ENCODE results near the gene TPRG1. TPM values are rescaled to one million over a fixed set of nuclear protein-coding genes. Genes with fewer than 3 reads are reported as not detected.

TPRG1 gene
- total and polyA plus RNA-seq, 4 donors: 0.52 to 5.1 (median 1.0) TPM

DNA sequence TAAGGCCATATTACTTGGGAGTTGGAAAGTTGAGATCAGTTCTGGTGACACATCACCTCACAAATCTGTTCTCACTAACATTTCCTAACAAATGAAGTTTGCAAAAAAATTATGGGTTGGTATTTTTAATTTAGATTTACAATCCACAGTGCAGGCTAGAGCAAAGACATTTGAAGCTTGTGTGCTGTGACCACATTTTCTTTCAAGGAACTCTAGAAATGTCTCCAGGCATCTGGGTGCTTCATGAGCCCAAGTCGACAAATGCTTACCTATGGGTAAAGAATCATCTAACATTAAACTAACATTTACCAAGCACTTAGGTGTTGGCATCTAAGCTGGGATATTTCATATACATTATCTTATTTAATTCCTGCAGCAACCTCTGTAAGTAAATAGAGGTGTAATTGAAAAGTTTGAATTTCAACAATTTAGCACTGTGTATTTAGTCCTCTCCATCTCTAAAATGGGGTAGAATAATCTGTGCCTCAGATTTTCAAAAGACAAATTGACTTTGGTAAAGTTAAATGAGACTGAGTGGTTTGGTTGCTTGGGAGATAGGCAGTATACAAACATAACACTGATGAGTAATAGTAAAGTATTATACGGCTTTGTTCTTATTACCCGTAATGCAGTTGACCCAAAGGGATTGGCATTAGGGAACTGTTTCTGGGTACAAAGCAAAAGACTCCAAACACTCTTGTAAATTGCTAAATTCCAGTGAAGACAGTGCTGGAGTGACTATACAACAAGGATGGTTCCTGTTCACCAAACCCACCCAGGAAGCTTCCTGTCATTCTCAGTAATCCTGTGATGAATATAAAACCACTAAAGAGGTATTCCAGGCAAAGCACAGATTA, 162.5 kb downstream of the TPRG1 start:
- no peak overlapping the region for H3K4me3 ChIP-seq (ENCODE audit: low read depth, low read length)
- no peaks in the 10 kb centered on the region for H3K27me3 ChIP-seq (ENCODE audit: control insufficient read depth, insufficient read depth, low read length)
- no CpG with 5 or more reads among the region's 3 CpGs for WGBS (ENCODE audit: insufficient coverage)
- no peaks in the 10 kb centered on the region for H3K36me3 ChIP-seq (ENCODE audit: control insufficient read depth, insufficient read depth, low read length)
- no peaks in the 10 kb centered on the region for H3K4me1 ChIP-seq (ENCODE audit: control insufficient read depth, insufficient read depth, low read length)
- no peak overlapping the region for H3K27ac ChIP-seq (ENCODE audit: low read depth, low read length)
- DNase-seq (ENCODE audit: low read depth in 4 of 6, low spot score in 6 of 6): no peak
- H3K9me3 ChIP-seq (ENCODE audit: control insufficient read depth, insufficient read depth, low read length): no peaks in the 10 kb centered on the region

DNA sequence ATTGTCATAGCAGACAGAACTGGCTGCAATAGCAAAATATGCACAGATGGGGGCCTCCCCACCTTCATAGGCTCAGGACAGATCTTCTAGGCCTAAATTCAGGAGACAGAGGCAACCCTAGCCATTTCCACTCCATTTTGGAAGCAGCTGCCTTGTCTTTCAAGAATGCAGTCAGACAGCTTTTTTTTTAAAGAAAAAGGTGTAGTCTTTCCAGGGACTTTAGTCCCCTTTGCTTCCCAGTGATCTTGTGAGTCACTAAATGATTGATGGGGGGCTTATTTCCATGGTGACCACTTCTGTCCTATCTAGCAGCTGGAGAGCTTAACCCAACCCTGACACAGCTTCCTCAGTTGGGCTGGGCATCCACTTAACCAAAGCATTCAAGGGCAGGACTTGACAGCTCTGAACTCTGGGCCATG, 165.9 kb downstream of the TPRG1 start:
- no peaks in the 10 kb centered on the region for H3K27me3 ChIP-seq (ENCODE audit: control insufficient read depth, insufficient read depth, low read length)
- peaks cover 2% of the 10 kb centered on the region for H3K4me1 ChIP-seq (ENCODE audit: control insufficient read depth, insufficient read depth, low read length)
- H3K27ac ChIP-seq (ENCODE audit: low read depth, low read length): no peak overlapping the region
- DNase-seq (ENCODE audit: low read depth in 4 of 6, low spot score in 6 of 6): no peak
- no peaks in the 10 kb centered on the region for H3K9me3 ChIP-seq (ENCODE audit: control insufficient read depth, insufficient read depth, low read length)
- no peak overlapping the region for H3K4me3 ChIP-seq (ENCODE audit: low read depth, low read length)
- H3K36me3 ChIP-seq (ENCODE audit: control insufficient read depth, insufficient read depth, low read length): no peaks in the 10 kb centered on the region

DNA sequence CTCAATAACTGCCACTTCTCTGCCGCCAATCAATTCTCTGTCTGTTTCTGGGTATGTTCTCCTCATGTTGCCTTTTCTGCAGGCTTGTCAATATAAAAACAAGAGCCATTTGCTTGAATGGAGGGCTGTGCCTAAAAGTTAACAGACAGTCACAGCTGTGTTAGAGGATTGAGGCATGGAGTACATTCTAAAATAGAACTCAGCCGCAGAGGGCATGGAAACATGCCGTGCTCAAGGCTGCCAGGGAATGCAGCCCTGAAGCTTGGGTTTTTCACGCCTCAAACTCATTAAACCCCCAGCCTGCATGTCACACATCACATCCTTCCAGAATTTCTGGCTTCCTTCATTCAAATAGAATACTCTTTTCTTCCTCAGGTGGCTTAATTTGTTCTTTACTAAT, 166.6 kb downstream of the TPRG1 start:
- 96% methylated on average over 4 of the region's 4 CpGs for WGBS (ENCODE audit: insufficient coverage)
- peak in 1 of 6 donors; percentile 90 for DNase-seq (ENCODE audit: low read depth in 4 of 6, low spot score in 6 of 6)
- Histone ChIP-seq H3K27ac (ENCODE audit: low read depth, low read length) (no peak overlapping the region), H3K9me3 (ENCODE audit: control insufficient read depth, insufficient read depth, low read length) (no peaks in the 10 kb centered on the region), H3K27me3 (ENCODE audit: control insufficient read depth, insufficient read depth, low read length) (no peaks in the 10 kb centered on the region), H3K4me3 (ENCODE audit: low read depth, low read length) (no peak overlapping the region), H3K4me1 (ENCODE audit: control insufficient read depth, insufficient read depth, low read length) (peaks cover 2% of the 10 kb centered on the region), H3K36me3 (ENCODE audit: control insufficient read depth, insufficient read depth, low read length) (no peaks in the 10 kb centered on the region)

DNA sequence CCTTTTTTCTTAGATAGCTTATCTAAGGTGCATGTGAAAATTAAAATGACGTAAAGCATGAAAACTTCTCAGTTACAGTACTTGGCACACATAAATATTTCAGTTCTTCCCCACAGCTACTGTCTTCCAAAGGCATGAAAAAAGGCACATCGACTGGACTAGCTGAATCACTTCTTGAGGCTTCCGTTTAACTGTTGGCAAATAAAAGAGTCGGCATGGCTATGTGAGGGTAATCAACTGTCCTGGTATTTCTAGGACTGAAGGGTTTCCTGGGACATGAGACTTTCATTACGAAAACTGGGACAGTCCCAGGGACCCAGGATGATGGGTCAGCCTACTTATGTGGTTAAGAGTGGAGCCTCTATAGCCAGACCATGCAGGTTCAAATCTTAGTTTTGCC, 168.2 kb downstream of the TPRG1 start:
- peaks cover 2% of the 10 kb centered on the region for H3K4me1 ChIP-seq (ENCODE audit: control insufficient read depth, insufficient read depth, low read length)
- no peak overlapping the region for H3K27ac ChIP-seq (ENCODE audit: low read depth, low read length)
- no peak for DNase-seq (ENCODE audit: low read depth in 4 of 6, low spot score in 6 of 6)
- no peak overlapping the region for H3K4me3 ChIP-seq (ENCODE audit: low read depth, low read length)
- H3K27me3 ChIP-seq (ENCODE audit: control insufficient read depth, insufficient read depth, low read length): no peaks in the 10 kb centered on the region
- no peaks in the 10 kb centered on the region for H3K9me3 ChIP-seq (ENCODE audit: control insufficient read depth, insufficient read depth, low read length)
- no peaks in the 10 kb centered on the region for H3K36me3 ChIP-seq (ENCODE audit: control insufficient read depth, insufficient read depth, low read length)
- 86% methylated on average over 3 of the region's 5 CpGs for whole genome bisulfite sequencing (ENCODE audit: insufficient coverage)

DNA sequence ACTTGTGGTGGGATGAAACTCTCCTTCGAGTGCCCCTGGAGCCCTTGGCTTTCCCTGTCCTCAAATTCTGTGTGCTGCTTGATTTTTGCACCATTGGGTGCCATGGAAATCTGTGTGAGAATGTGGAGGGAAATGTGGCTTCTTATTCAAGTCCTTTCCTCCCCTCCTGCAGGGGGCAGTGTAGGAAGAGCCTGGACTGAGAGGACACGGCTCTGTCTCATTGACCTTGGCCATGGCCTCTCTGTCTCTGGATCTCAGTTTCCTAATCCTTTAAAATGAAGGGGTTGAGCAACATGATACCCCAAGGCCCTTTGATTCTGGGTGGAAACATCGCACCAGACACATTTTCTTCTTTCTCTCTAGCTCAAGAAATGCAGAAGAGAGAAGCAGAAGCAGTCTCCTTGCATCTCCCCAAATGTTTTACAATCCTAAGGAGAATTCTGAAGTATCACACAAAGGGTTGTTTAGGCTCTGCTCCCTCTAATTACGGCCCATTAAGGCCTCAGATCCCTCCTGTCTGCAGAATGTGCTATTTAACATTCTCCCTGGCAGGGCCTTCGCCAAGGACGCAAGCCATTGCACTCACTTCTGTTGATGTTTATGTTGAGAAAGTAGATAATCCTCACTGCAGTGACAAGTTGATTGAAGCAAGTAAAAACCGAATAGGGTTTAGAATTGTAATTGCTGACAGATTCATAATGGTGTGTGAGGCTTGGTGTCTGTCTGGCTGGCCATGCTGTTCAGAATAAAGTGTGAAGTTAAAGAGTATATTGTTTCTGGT, 169.1 kb downstream of the TPRG1 start:
- Histone ChIP-seq H3K4me1 (ENCODE audit: control insufficient read depth, insufficient read depth, low read length) (peaks cover 2% of the 10 kb centered on the region), H3K36me3 (ENCODE audit: control insufficient read depth, insufficient read depth, low read length) (no peaks in the 10 kb centered on the region), H3K4me3 (ENCODE audit: low read depth, low read length) (no peak overlapping the region), H3K27ac (ENCODE audit: low read depth, low read length) (no peak overlapping the region), H3K27me3 (ENCODE audit: control insufficient read depth, insufficient read depth, low read length) (no peaks in the 10 kb centered on the region), H3K9me3 (ENCODE audit: control insufficient read depth, insufficient read depth, low read length) (no peaks in the 10 kb centered on the region)
- 48% methylated on average over 4 of the region's 7 CpGs for WGBS (ENCODE audit: insufficient coverage)
- DNase-seq (ENCODE audit: low read depth in 4 of 6, low spot score in 6 of 6): peak in 2 of 6 donors; percentile 33 to 70

DNA sequence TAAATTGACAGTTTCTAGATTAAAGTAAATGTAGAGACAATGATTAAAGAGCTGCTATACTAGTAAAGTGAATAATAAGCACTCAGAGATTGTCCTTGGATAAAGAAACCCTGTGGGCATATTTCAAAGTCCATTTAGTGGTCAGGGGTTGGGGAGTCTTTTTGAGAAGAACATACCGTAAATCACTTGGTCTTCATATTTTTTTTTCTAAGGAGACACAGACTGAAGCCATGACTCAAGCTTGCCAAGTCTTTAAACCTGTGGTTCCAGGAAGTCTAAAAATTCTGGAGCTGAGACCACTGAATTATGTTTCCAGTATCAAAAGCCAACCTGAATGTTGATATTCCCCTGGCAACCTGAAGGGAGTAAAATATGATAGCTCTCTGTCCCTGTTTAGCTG, 171.0 kb downstream of the TPRG1 start:
- DNase-seq (ENCODE audit: low read depth in 4 of 6, low spot score in 6 of 6): no peak
- no peak overlapping the region for H3K4me3 ChIP-seq (ENCODE audit: low read depth, low read length)
- H3K4me1 ChIP-seq (ENCODE audit: control insufficient read depth, insufficient read depth, low read length): peaks cover 2% of the 10 kb centered on the region
- H3K27me3 ChIP-seq (ENCODE audit: control insufficient read depth, insufficient read depth, low read length): no peaks in the 10 kb centered on the region
- no peak overlapping the region for H3K27ac ChIP-seq (ENCODE audit: low read depth, low read length)
- H3K36me3 ChIP-seq (ENCODE audit: control insufficient read depth, insufficient read depth, low read length): no peaks in the 10 kb centered on the region
- H3K9me3 ChIP-seq (ENCODE audit: control insufficient read depth, insufficient read depth, low read length): no peaks in the 10 kb centered on the region
- WGBS (ENCODE audit: insufficient coverage): 80% methylated on average over 1 of the region's 1 CpG

DNA sequence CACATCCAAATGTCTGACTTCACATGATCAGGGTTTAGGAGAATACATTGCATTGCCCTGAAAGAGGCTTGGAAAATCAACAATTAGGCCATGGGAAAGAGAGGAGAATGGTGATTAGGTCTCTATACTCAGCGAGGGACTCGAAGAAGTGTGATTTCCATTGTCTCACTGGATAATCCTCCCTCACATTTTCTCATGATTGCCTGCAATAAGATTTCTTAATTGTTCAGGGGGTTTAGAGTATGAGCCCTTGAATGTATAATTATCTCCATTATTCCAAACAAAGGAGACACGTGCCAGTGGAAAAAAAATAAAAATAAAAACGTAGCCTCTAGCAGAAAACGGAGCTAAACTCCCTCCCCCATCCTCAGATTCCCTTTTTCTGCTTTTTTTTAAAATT, 173.2 kb downstream of the TPRG1 start:
- no peaks in the 10 kb centered on the region for H3K36me3 ChIP-seq (ENCODE audit: control insufficient read depth, insufficient read depth, low read length)
- H3K4me3 ChIP-seq (ENCODE audit: low read depth, low read length): no peak overlapping the region
- H3K9me3 ChIP-seq (ENCODE audit: control insufficient read depth, insufficient read depth, low read length): no peaks in the 10 kb centered on the region
- H3K27ac ChIP-seq (ENCODE audit: low read depth, low read length): no peak overlapping the region
- WGBS (ENCODE audit: insufficient coverage): no CpG with 5 or more reads among the region's 5 CpGs
- H3K27me3 ChIP-seq (ENCODE audit: control insufficient read depth, insufficient read depth, low read length): no peaks in the 10 kb centered on the region
- peak in 2 of 6 donors; percentile 38 to 80 for DNase-seq (ENCODE audit: low read depth in 4 of 6, low spot score in 6 of 6)
- peaks cover 2% of the 10 kb centered on the region for H3K4me1 ChIP-seq (ENCODE audit: control insufficient read depth, insufficient read depth, low read length)

DNA sequence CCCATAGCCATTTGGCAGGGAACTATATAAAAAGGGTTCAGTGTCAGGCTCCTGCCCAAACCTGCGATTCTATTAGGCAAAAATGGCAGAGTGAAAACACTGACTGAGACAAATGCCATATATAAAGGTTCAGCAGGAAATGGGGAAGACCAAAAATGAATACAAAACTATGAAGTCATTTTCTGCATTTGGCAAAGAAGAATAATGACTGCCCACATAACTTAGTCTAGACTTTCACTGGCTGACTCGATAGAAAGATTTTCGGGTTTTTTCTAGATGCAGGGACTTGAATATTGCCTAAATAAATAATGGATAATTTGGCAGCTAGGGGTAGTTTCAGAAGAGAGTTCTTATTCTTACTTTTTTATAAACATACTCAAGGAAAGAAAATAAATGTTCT, 178.0 kb downstream of the TPRG1 start:
- no CpG with 5 or more reads among the region's 3 CpGs for WGBS (ENCODE audit: insufficient coverage)
- Histone ChIP-seq H3K9me3 (ENCODE audit: control insufficient read depth, insufficient read depth, low read length) (no peaks in the 10 kb centered on the region), H3K36me3 (ENCODE audit: control insufficient read depth, insufficient read depth, low read length) (no peaks in the 10 kb centered on the region), H3K4me1 (ENCODE audit: control insufficient read depth, insufficient read depth, low read length) (no peaks in the 10 kb centered on the region), H3K27ac (ENCODE audit: low read depth, low read length) (no peak overlapping the region), H3K4me3 (ENCODE audit: low read depth, low read length) (no peak overlapping the region), H3K27me3 (ENCODE audit: control insufficient read depth, insufficient read depth, low read length) (no peaks in the 10 kb centered on the region)
- no peak for DNase-seq (ENCODE audit: low read depth in 4 of 6, low spot score in 6 of 6)

DNA sequence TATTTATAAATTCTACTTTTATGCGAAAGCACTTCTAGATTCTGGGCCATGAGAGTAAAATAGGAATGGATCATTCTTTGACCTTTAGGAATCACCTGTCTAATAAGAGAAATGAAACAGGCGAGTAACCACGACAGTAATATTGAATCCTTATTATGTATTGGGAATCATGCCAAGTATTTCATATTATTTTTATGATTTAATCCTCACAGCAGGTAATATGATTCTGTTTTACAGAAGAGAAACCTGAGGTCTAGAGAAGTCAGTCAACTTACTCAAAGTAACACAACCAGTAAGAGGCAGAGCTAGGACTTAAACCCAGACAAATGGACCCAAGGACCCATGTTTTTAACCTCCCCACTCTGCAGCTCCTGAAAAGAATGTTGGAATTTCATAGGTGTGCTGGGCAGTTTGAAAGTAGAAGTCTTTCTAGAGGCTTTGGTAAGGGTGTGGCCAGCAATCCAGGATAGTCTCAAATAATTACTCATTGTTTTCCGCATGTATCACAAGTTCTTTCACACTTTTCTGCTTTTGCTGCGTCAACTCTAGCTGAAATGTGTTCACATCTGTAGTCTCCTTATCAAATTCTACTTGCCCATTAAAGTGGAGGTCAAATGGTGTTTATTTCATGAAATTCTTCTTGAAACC, 181.7 kb downstream of the TPRG1 start:
- WGBS (ENCODE audit: insufficient coverage): no CpG with 5 or more reads among the region's 5 CpGs
- Histone ChIP-seq H3K4me1 (ENCODE audit: control insufficient read depth, insufficient read depth, low read length) (no peaks in the 10 kb centered on the region), H3K9me3 (ENCODE audit: control insufficient read depth, insufficient read depth, low read length) (no peaks in the 10 kb centered on the region), H3K27me3 (ENCODE audit: control insufficient read depth, insufficient read depth, low read length) (no peaks in the 10 kb centered on the region), H3K27ac (ENCODE audit: low read depth, low read length) (no peak overlapping the region), H3K4me3 (ENCODE audit: low read depth, low read length) (no peak overlapping the region), H3K36me3 (ENCODE audit: control insufficient read depth, insufficient read depth, low read length) (no peaks in the 10 kb centered on the region)
- no peak for DNase-seq (ENCODE audit: low read depth in 4 of 6, low spot score in 6 of 6)
